Activated CD8-positive, alpha-beta T cell treated with anti-CD3 and anti-CD28 coated beads, Interleukin-2, amount 10 ng/mL, durations not matched to agents 7 days and 5 days (primary cell): ENCODE data around the gene CD2AP. TPM values are rescaled to one million over a fixed set of nuclear protein-coding genes. Genes with fewer than 3 reads are reported as not detected.
"Not testable (repeated sequence)": the region's sequence is repeated elsewhere in the genome, so short reads cannot be mapped to it uniquely, and the experiment has no call there.

Source experiments
- ATAC-seq: fragments of 150-1000 bp; cut with Tn5 transposase; one replicate; pipeline ENCODE4 v1.10.0; 2021; ENCODE audit warnings: moderate library complexity
- CTCF ChIA-PET: fragments of 350-600 bp; sonication (Branson Sonifier 250); formaldehyde crosslinking; loops from one replicate; lab custom pipeline; 2021; ENCODE audit warnings: antibody characterized with exemption; lab: Charles Lee
- POLR2A ChIA-PET: fragments of 350-600 bp; sonication (Branson Sonifier 250); formaldehyde crosslinking; loops from one replicate; lab custom pipeline; 2021; ENCODE audit warnings: antibody characterized with exemption; lab: Charles Lee
- DNase-seq: peaks from one replicate; pipeline ENCODE4 v3.0.0-alpha.2; 2020
- H3K27ac Mint-ChIP-seq: one replicate; pipeline ENCODE4 v1.8.0; 2021; ENCODE audit warnings: mild to moderate bottlenecking, mixed read lengths
- H3K27me3 Mint-ChIP-seq: one replicate; pipeline ENCODE4 v1.8.0; 2021; ENCODE audit warnings: low read depth, mixed read lengths
- H3K36me3 Mint-ChIP-seq: one replicate; pipeline ENCODE4 v1.8.0; 2021; ENCODE audit warnings: low read depth, mixed read lengths
- H3K4me1 Mint-ChIP-seq: one replicate; pipeline ENCODE4 v1.8.0; 2021; ENCODE audit warnings: low read depth, mixed read lengths
- H3K4me3 Mint-ChIP-seq: one replicate; pipeline ENCODE4 v1.8.0; 2021; ENCODE audit warnings: mild to moderate bottlenecking, mixed read lengths
- H3K9me3 Mint-ChIP-seq: one replicate; pipeline ENCODE4 v1.8.0; 2022; ENCODE audit warnings: mixed read lengths; ENCODE audit not compliant: insufficient read depth
- total RNA-seq, 2 experiments: library from RNA; stranded (reverse); gene quantifications; one replicate each; pipeline ENCODE4 v1.2.3, GENCODE V29; 2021

CD2AP gene
- total RNA-seq: 10 to 100 TPM; 38.8 to 39.2 TPM

GRCh38 chr6:47477497-47478232 is at the start of gene CD2AP:
CD2AP (plus strand) TSS chr6:47477789; CDS start chr6:47478245, 456 bp downstream.
- Mint-ChIP-seq H3K4me3 (peak within 1 kb of the TSS; percentile 95), H3K27ac (peak within 1 kb of the TSS; percentile 95), H3K36me3 (peaks cover 12% of the 10 kb centered on the region), H3K4me1 (peaks cover 35% of the 10 kb centered on the region), H3K9me3 (no peaks in the 10 kb centered on the region), H3K27me3 (no peaks in the 10 kb centered on the region)
- CTCF ChIA-PET: interaction anchor here (0.9 to 4.9 kb wide), 6 partner anchors 15 to 311 kb away, joined by 3 to 50 read pairs (median 4); no protein-coding TSS in a partner anchor
- POLR2A ChIA-PET: interaction anchor here (0.7 to 3.6 kb wide), 19 partner anchors 9 to 1984 kb away, joined by 3 to 74 read pairs (median 4); no protein-coding TSS in a partner anchor
- ATAC-seq (peak; percentile 84), DNase-seq (peak; percentile 94)

- Mint-ChIP-seq H3K4me3 (no peak overlapping the region), H3K9me3 (peaks cover 23% of the 10 kb centered on the region), H3K27me3 (no peaks in the 10 kb centered on the region), H3K36me3 (peaks cover 15% of the 10 kb centered on the region), H3K27ac (no peak overlapping the region), H3K4me1 (peaks cover 8% of the 10 kb centered on the region)
- POLR2A ChIA-PET: no interaction called here
- DNase-seq (no peak), ATAC-seq (no peak)
- CTCF ChIA-PET: no interaction called here
These were observed 49.3 kb upstream of the CD2AP start for GRCh38 chr6:47428288-47428687.

- Mint-ChIP-seq H3K27me3 (no peaks in the 10 kb centered on the region), H3K4me1 (peaks cover 8% of the 10 kb centered on the region), H3K4me3 (no peak overlapping the region), H3K9me3 (peaks cover 23% of the 10 kb centered on the region), H3K27ac (no peak overlapping the region), H3K36me3 (peaks cover 15% of the 10 kb centered on the region)
- ATAC-seq (no peak), DNase-seq (no peak)
- ChIA-PET POLR2A (no interaction called here), CTCF (no interaction called here)
These were observed 48.6 kb upstream of the CD2AP start for GRCh38 chr6:47428746-47429664.

- H3K4me1 Mint-ChIP-seq: no peaks in the 10 kb centered on the region
- POLR2A ChIA-PET: no interaction called here
- H3K4me3 Mint-ChIP-seq: no peak overlapping the region
- ATAC-seq (no peak), DNase-seq (no peak)
- no peak overlapping the region for H3K27ac Mint-ChIP-seq
- CTCF ChIA-PET: interaction anchor here (0.6 to 0.9 kb wide), 2 partner anchors 20 to 132 kb away, joined by 3 read pairs; no protein-coding TSS in a partner anchor
- H3K27me3 Mint-ChIP-seq: peaks cover 3% of the 10 kb centered on the region
- peaks cover 6% of the 10 kb centered on the region for H3K9me3 Mint-ChIP-seq
- peaks cover 4% of the 10 kb centered on the region for H3K36me3 Mint-ChIP-seq
These were observed 43.0 kb upstream of the CD2AP start for GRCh38 chr6:47434372-47435253.

GRCh38 chr6:47435254-47435612 is 42.4 kb upstream of the CD2AP start:
- peaks cover 5% of the 10 kb centered on the region for H3K9me3 Mint-ChIP-seq
- no peak for ATAC-seq
- H3K27me3 Mint-ChIP-seq: peaks cover 3% of the 10 kb centered on the region
- DNase-seq: no peak
- ChIA-PET POLR2A (no interaction called here), CTCF (interaction anchor here (0.9 kb wide), 1 partner anchor 21 kb away, joined by 3 read pairs; no protein-coding TSS in a partner anchor)
- no peak overlapping the region for H3K4me3 Mint-ChIP-seq
- no peak overlapping the region for H3K27ac Mint-ChIP-seq
- H3K36me3 Mint-ChIP-seq: peaks cover 3% of the 10 kb centered on the region
- no peaks in the 10 kb centered on the region for H3K4me1 Mint-ChIP-seq

GRCh38 chr6:47437592-47437991 is 40.0 kb upstream of the CD2AP start:
- no peak overlapping the region for H3K27ac Mint-ChIP-seq
- peaks cover 1% of the 10 kb centered on the region for H3K4me1 Mint-ChIP-seq
- ATAC-seq: no peak
- no peak overlapping the region for H3K4me3 Mint-ChIP-seq
- ChIA-PET POLR2A (no interaction called here), CTCF (no interaction called here)
- peaks cover 3% of the 10 kb centered on the region for H3K27me3 Mint-ChIP-seq
- no peak for DNase-seq
- H3K36me3 Mint-ChIP-seq: no peaks in the 10 kb centered on the region
- H3K9me3 Mint-ChIP-seq: peaks cover 5% of the 10 kb centered on the region

GRCh38 chr6:47438481-47439347 is 38.9 kb upstream of the CD2AP start:
- Mint-ChIP-seq H3K4me1 (peaks cover 1% of the 10 kb centered on the region), H3K27ac (no peak overlapping the region), H3K4me3 (no peak overlapping the region), H3K9me3 (peaks cover 5% of the 10 kb centered on the region), H3K36me3 (no peaks in the 10 kb centered on the region), H3K27me3 (peaks cover 3% of the 10 kb centered on the region)
- no peak for ATAC-seq
- POLR2A ChIA-PET: no interaction called here
- CTCF ChIA-PET: interaction anchor here (1.0 kb wide), 1 partner anchor 23 kb away, joined by 3 read pairs; no protein-coding TSS in a partner anchor
- no peak for DNase-seq

- Mint-ChIP-seq H3K27me3 (peaks cover 3% of the 10 kb centered on the region), H3K27ac (no peak overlapping the region), H3K9me3 (peaks cover 3% of the 10 kb centered on the region), H3K4me1 (peaks cover 1% of the 10 kb centered on the region), H3K4me3 (no peak overlapping the region), H3K36me3 (no peaks in the 10 kb centered on the region)
- CTCF ChIA-PET: interaction anchor here (1.0 kb wide), 1 partner anchor 24 kb away, joined by 3 read pairs; no protein-coding TSS in a partner anchor
- DNase-seq (no peak), ATAC-seq (no peak)
- POLR2A ChIA-PET: no interaction called here
These were observed 38.3 kb upstream of the CD2AP start for GRCh38 chr6:47439348-47439668.

- Mint-ChIP-seq H3K4me1 (peaks cover 1% of the 10 kb centered on the region), H3K9me3 (no peaks in the 10 kb centered on the region), H3K27ac (no peak overlapping the region), H3K4me3 (no peak overlapping the region), H3K27me3 (peaks cover 3% of the 10 kb centered on the region), H3K36me3 (no peaks in the 10 kb centered on the region)
- ChIA-PET POLR2A (no interaction called here), CTCF (no interaction called here)
- ATAC-seq (no peak), DNase-seq (no peak)
These were observed 36.9 kb upstream of the CD2AP start for GRCh38 chr6:47440719-47441118.

GRCh38 chr6:47444964-47445363 is 32.6 kb upstream of the CD2AP start:
- H3K9me3 Mint-ChIP-seq, POLR2A ChIA-PET, H3K27me3 Mint-ChIP-seq, H3K27ac Mint-ChIP-seq, CTCF ChIA-PET, H3K36me3 Mint-ChIP-seq, H3K4me3 Mint-ChIP-seq, ATAC-seq, DNase-seq: not testable (repeated sequence)
- H3K4me1 Mint-ChIP-seq: peaks cover 11% of the 10 kb centered on the region
